Neural crest cell (in vitro differentiated cells): Measurements from ENCODE around the gene GYS2. TPM values are rescaled to one million over a fixed set of nuclear protein-coding genes. Genes with fewer than 3 reads are reported as not detected.

Experiments
- DNase-seq: peaks from one replicate; pipeline ENCODE4 v3.0.0; 2021; ENCODE audit warnings: low read depth, mixed read lengths, low spot score
- H3K27ac Mint-ChIP-seq: one replicate; pipeline ENCODE4 v1.8.0; 2021; ENCODE audit warnings: mild to moderate bottlenecking, mixed read lengths; ENCODE audit not compliant: unreplicated experiment
- H3K27me3 Mint-ChIP-seq: 2 replicates; pipeline ENCODE4 v1.8.0; 2021; ENCODE audit warnings: low read depth, mild to moderate bottlenecking, mixed read lengths
- H3K36me3 Mint-ChIP-seq: 2 replicates; pipeline ENCODE4 v1.8.0; 2021; ENCODE audit warnings: low read depth, mild to moderate bottlenecking, mixed read lengths
- H3K4me1 Mint-ChIP-seq: 2 replicates; pipeline ENCODE4 v1.8.0; 2021; ENCODE audit warnings: mixed read lengths
- H3K4me3 Mint-ChIP-seq: one replicate; pipeline ENCODE4 v1.8.0; 2021; ENCODE audit warnings: mild to moderate bottlenecking, mixed read lengths
- H3K9me3 Mint-ChIP-seq: 2 replicates; pipeline ENCODE4 v1.8.0; 2021; ENCODE audit warnings: mixed read lengths
- CTCF ChIP-seq: fragments of 200-600 bp; sonication (generic); conservative IDR thresholded peaks from 2 replicates; pipeline ENCODE4 v1.5.0; 2021; ENCODE audit warnings: antibody characterized with exemption, mild to moderate bottlenecking
- total RNA-seq: library from RNA; stranded (reverse); gene quantifications from 2 replicates; pipeline ENCODE4 v1.2.1, GENCODE V29; 2021

The GYS2 gene
- total RNA-seq, 1 donor from 2014 or later, result not detected

- no peaks in the 10 kb centered on the region for H3K9me3 Mint-ChIP-seq
- H3K4me1 Mint-ChIP-seq, result no peaks in the 10 kb centered on the region
- peak overlapping the region; percentile 27 for H3K27ac Mint-ChIP-seq
- no peak for DNase-seq
- H3K4me3 Mint-ChIP-seq, result no peak overlapping the region
- H3K27me3 Mint-ChIP-seq, result no peaks in the 10 kb centered on the region
- peaks cover 36% of the 10 kb centered on the region for H3K36me3 Mint-ChIP-seq
- no peak for TF ChIP-seq CTCF
Observed at GRCh38 chr12:21634245-21634644, 29.6 kb upstream of the GYS2 start.

- Mint-ChIP-seq H3K27me3 (no peaks in the 10 kb centered on the region), H3K4me1 (no peaks in the 10 kb centered on the region), H3K9me3 (no peaks in the 10 kb centered on the region), H3K27ac (no peak overlapping the region), H3K4me3 (no peak overlapping the region), H3K36me3 (peaks cover 27% of the 10 kb centered on the region)
- no peak for TF ChIP-seq CTCF
- no peak for DNase-seq
Observed at GRCh38 chr12:21631367-21631766, 26.7 kb upstream of the GYS2 start.

DNA sequence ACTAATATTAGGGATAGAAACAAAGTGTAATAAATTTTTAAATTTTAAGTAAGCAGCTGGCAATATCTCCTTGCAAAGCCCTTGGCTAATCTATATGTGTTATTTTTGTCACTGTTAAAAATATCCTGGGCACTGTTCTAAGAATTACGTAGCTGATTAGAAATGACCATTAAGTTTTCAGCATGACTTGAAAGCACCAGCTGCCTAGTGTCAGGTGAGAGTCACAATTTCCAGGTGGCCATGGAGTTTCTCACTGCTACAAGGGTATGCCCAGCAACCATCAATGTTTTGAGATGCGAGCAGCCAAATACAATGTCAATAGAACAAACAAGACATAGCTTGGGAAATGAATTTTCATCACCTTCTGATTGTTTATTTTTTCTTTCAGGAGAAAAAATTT lies 23.3 kb upstream of the GYS2 start:
- Mint-ChIP-seq H3K4me1 (no peaks in the 10 kb centered on the region), H3K27me3 (no peaks in the 10 kb centered on the region), H3K36me3 (peaks cover 23% of the 10 kb centered on the region), H3K9me3 (peaks cover 7% of the 10 kb centered on the region), H3K27ac (no peak overlapping the region), H3K4me3 (no peak overlapping the region)
- no peak for TF ChIP-seq CTCF
- DNase-seq, result no peak

- no peak for DNase-seq
- TF ChIP-seq CTCF, result no peak
- no peak overlapping the region for H3K4me3 Mint-ChIP-seq
- no peaks in the 10 kb centered on the region for H3K27me3 Mint-ChIP-seq
- no peak overlapping the region for H3K27ac Mint-ChIP-seq
- H3K4me1 Mint-ChIP-seq, result no peaks in the 10 kb centered on the region
- no peaks in the 10 kb centered on the region for H3K9me3 Mint-ChIP-seq
- H3K36me3 Mint-ChIP-seq, result no peaks in the 10 kb centered on the region
Observed at GRCh38 chr12:21618566-21618965, 13.9 kb upstream of the GYS2 start.

- H3K4me1 Mint-ChIP-seq, result no peaks in the 10 kb centered on the region
- DNase-seq, result no peak
- H3K4me3 Mint-ChIP-seq, result no peak overlapping the region
- H3K9me3 Mint-ChIP-seq, result no peaks in the 10 kb centered on the region
- H3K27ac Mint-ChIP-seq, result no peak overlapping the region
- H3K27me3 Mint-ChIP-seq, result no peaks in the 10 kb centered on the region
- no peak for TF ChIP-seq CTCF
- H3K36me3 Mint-ChIP-seq, result no peaks in the 10 kb centered on the region
Observed at GRCh38 chr12:21617030-21617429, 12.4 kb upstream of the GYS2 start.

DNA sequence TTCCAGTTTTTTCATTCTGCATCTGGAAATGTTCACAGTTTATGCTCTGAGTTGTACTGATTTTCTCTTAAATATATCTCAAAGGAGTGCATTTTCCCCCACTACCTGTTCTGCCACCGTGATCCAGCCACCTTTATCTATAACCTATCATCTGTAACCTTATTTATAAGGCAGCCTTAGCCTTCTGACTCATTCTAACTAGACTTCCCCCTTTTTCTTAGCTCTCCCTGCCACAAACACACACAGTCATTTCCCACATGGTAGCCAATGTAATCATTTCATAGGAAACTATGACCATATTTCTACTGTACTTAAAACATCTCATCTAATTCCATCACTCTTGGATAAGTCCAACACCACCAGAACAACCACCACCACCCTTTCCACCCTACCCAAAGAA lies 10.8 kb upstream of the GYS2 start:
- Mint-ChIP-seq H3K4me1 (no peaks in the 10 kb centered on the region), H3K4me3 (no peak overlapping the region), H3K27me3 (no peaks in the 10 kb centered on the region), H3K27ac (no peak overlapping the region), H3K9me3 (no peaks in the 10 kb centered on the region), H3K36me3 (no peaks in the 10 kb centered on the region)
- no peak for DNase-seq
- no peak for TF ChIP-seq CTCF
